PC-9 (cell line): ENCODE measurements around the gene SLC26A2. TPM values are rescaled to one million over a fixed set of nuclear protein-coding genes. Genes with fewer than 3 reads are reported as not detected.
A peak's percentile ranks its signal among the peaks of the same experiment; 100 is the strongest.

Experiments
- BruUV-seq: library from RNA; stranded (reverse); fragments of 400-500 nt; replicated peaks from 2 replicates; lab custom pipeline; 2021; lab: Mats Ljungman, UMichigan
- CTCF ChIA-PET: fragments of 300-600 bp; sonication (Branson Sonifier 250); formaldehyde crosslinking; loops from one replicate; lab custom pipeline; 2022; ENCODE audit warnings: antibody characterized with exemption; lab: Charles Lee
- POLR2A ChIA-PET: fragments of 300-600 bp; sonication (Branson Sonifier 250); formaldehyde crosslinking; loops from one replicate; lab custom pipeline; 2022; ENCODE audit warnings: antibody characterized with exemption; ENCODE audit not compliant: unreplicated experiment; lab: Charles Lee
- DNase-seq, 2 experiments: peaks; one replicate each; pipeline versions ENCODE4 v3.0.0 to v3.0.0-alpha.2; 2015 to 2022; ENCODE audit warnings: mixed read lengths in 1 of 2
- H2AFZ ChIP-seq: fragments of 200-600 bp; sonication (generic); 2 replicates; pipeline ENCODE4 v1.8.1; 2017; ENCODE audit warnings: antibody characterized with exemption
- H3F3A ChIP-seq: fragments of 200-600 bp; sonication (generic); 2 replicates; pipeline ENCODE4 v1.8.1; 2017; ENCODE audit warnings: antibody characterized with exemption, mild to moderate bottlenecking, low read depth; ENCODE audit not compliant: insufficient read depth
- H3K27ac ChIP-seq: fragments of 200-600 bp; sonication (generic); 2 replicates; pipeline ENCODE4 v1.6.1; 2016; ENCODE audit warnings: mixed run types
- H3K27me3 ChIP-seq: fragments of 200-600 bp; sonication (generic); 2 replicates; pipeline ENCODE4 v1.6.1; 2016; ENCODE audit warnings: low read depth, mixed run types; ENCODE audit not compliant: insufficient read depth
- H3K36me3 ChIP-seq: fragments of 200-600 bp; sonication (generic); 2 replicates; pipeline ENCODE4 v1.6.1; 2016; ENCODE audit warnings: low read depth, mixed run types
- H3K4me1 ChIP-seq: fragments of 200-600 bp; sonication (generic); replicated peaks from 2 replicates; pipeline ENCODE4 v1.6.1; 2016; ENCODE audit warnings: mixed run types; ENCODE audit not compliant: insufficient read depth
- H3K4me2 ChIP-seq: fragments of 200-600 bp; sonication (generic); 2 replicates; pipeline ENCODE4 v1.6.1; 2017; ENCODE audit warnings: mixed run types
- H3K4me3 ChIP-seq: fragments of 200-600 bp; sonication (generic); 2 replicates; pipeline ENCODE4 v1.6.1; 2016; ENCODE audit warnings: mixed run types
- H3K79me2 ChIP-seq: fragments of 200-600 bp; sonication (generic); 2 replicates; pipeline ENCODE4 v1.6.1; 2017; ENCODE audit warnings: low read depth, mixed run types
- H3K9me2 ChIP-seq: fragments of 200-600 bp; sonication (generic); 2 replicates; pipeline ENCODE4 v1.8.1; 2017; ENCODE audit warnings: mild to moderate bottlenecking; ENCODE audit not compliant: insufficient read depth
- H3K9me3 ChIP-seq: fragments of 200-600 bp; sonication (generic); 2 replicates; pipeline ENCODE4 v1.8.1; 2016; ENCODE audit warnings: low read depth; ENCODE audit not compliant: insufficient read depth
- H4K20me1 ChIP-seq: fragments of 200-600 bp; sonication (generic); 2 replicates; pipeline ENCODE4 v1.8.1; 2017; ENCODE audit not compliant: insufficient read depth
- EZH2 ChIP-seq: fragments of 200-600 bp; sonication (generic); IDR thresholded peaks from 2 replicates; pipeline ENCODE4 v1.8.0; 2017; ENCODE audit warnings: antibody characterized with exemption, low read depth
- intact Hi-C: fragments of 100-400 bp; cut with micrococcal nuclease; formaldehyde crosslinking; loops from one replicate; pipeline ENCODE4 v1.10.0; 2022; ENCODE audit not compliant: unreplicated experiment
- total RNA-seq: library from RNA; stranded (reverse); gene quantifications from 2 replicates; pipeline ENCODE4 v1.2.3, GENCODE V29; 2021
- TF ChIP-seq, protein P1 (sequence below): fragments of 200-600 bp; sonication (generic); conservative IDR thresholded peaks from 2 replicates; pipeline ENCODE4 v1.6.1; 2017; ENCODE audit warnings: mixed run types, antibody characterized with exemption, mild to moderate bottlenecking, moderate library complexity

SLC26A2 gene
- total RNA-seq, 1 experiment from 2014 or later: 13.5 TPM

DNA sequence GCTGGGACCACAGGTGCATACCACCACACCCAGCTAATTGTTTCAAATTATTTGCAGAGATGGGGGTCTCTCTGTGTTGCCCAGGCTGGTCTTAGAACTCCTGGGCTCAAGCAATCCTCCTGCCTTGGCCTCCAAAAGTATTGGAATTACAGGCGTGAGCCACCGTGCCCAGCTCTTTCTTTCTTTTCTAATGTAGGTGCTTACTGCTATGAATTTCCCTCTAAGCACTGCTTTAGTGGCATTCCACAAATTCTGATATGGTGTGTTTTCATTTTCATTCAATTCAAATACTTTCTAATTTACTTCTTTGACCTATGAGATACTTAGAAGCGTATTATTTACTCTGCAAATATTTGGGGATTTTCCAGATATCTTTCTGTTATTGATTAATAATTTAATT is 54.9 kb downstream of the SLC26A2 start:
- Histone ChIP-seq H3F3A (peaks cover 41% of the 10 kb centered on the region), H4K20me1 (no peaks in the 10 kb centered on the region), H3K9me2 (no peaks in the 10 kb centered on the region), H3K27ac (no peak overlapping the region), H3K79me2 (peaks cover 6% of the 10 kb centered on the region; the same call in 1 of the 2 replicates), H3K4me1 (peaks cover 33% of the 10 kb centered on the region), H2AFZ (no peak overlapping the region), H3K4me2 (no peak overlapping the region), H3K4me3 (no peak overlapping the region), H3K27me3 (no peaks in the 10 kb centered on the region), H3K9me3 (peaks cover 12% of the 10 kb centered on the region), H3K36me3 (peaks cover 76% of the 10 kb centered on the region)
- POLR2A ChIA-PET: no interaction called here
- CTCF ChIA-PET: no interaction called here
- BruUV-seq: no TSS peak
- TF ChIP-seq, protein P1, sequence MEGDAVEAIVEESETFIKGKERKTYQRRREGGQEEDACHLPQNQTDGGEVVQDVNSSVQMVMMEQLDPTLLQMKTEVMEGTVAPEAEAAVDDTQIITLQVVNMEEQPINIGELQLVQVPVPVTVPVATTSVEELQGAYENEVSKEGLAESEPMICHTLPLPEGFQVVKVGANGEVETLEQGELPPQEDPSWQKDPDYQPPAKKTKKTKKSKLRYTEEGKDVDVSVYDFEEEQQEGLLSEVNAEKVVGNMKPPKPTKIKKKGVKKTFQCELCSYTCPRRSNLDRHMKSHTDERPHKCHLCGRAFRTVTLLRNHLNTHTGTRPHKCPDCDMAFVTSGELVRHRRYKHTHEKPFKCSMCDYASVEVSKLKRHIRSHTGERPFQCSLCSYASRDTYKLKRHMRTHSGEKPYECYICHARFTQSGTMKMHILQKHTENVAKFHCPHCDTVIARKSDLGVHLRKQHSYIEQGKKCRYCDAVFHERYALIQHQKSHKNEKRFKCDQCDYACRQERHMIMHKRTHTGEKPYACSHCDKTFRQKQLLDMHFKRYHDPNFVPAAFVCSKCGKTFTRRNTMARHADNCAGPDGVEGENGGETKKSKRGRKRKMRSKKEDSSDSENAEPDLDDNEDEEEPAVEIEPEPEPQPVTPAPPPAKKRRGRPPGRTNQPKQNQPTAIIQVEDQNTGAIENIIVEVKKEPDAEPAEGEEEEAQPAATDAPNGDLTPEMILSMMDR: no peak
- no peak for TF ChIP-seq EZH2
- intact Hi-C loops: no loop called here
- no peak for DNase-seq

DNA sequence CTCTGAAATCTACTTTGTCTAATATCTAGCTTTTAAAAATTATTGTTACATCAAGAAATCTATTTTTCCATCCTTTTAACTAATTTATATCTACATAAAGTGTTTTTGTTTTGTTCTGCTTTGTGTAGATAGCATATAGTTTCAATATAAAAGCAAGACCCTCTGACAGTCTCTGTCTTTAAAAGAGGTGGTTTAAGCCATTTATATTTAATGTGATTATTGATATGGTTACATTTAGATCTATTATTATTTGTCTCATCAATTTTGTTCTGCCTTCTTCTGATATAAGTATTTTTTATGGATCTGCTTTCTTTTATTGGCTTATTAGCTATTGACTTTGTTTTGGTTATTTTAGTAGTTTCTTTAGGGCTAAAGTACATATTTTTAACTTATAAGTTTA is 56.0 kb downstream of the SLC26A2 start:
- TF ChIP-seq EZH2: no peak
- TF ChIP-seq, protein P1: no peak
- no peak overlapping the region for H3K4me3 ChIP-seq
- H2AFZ ChIP-seq: no peak overlapping the region
- peaks cover 12% of the 10 kb centered on the region for H3K9me3 ChIP-seq
- H3K4me2 ChIP-seq: no peak overlapping the region
- intact Hi-C loops: no loop called here
- H3K27ac ChIP-seq: peak overlapping the region; percentile 14
- peaks cover 44% of the 10 kb centered on the region for H3K4me1 ChIP-seq
- no peaks in the 10 kb centered on the region for H3K27me3 ChIP-seq
- ChIA-PET CTCF (no interaction called here), POLR2A (interaction anchor here (0.6 kb wide), 1 partner anchor 644 kb away, joined by 44 read pairs; no protein-coding TSS in a partner anchor)
- no peak for DNase-seq
- H3K9me2 ChIP-seq: 0 out of 2 replicates have a peak, but pooled peaks cover 4% of the 10 kb centered on the region
- H3K36me3 ChIP-seq: peaks cover 80% of the 10 kb centered on the region
- no peaks in the 10 kb centered on the region for H4K20me1 ChIP-seq
- no TSS peak for BruUV-seq
- H3F3A ChIP-seq: peaks cover 52% of the 10 kb centered on the region
- H3K79me2 ChIP-seq: peaks cover 9% of the 10 kb centered on the region; the same call in 1 of the 2 replicates

DNA sequence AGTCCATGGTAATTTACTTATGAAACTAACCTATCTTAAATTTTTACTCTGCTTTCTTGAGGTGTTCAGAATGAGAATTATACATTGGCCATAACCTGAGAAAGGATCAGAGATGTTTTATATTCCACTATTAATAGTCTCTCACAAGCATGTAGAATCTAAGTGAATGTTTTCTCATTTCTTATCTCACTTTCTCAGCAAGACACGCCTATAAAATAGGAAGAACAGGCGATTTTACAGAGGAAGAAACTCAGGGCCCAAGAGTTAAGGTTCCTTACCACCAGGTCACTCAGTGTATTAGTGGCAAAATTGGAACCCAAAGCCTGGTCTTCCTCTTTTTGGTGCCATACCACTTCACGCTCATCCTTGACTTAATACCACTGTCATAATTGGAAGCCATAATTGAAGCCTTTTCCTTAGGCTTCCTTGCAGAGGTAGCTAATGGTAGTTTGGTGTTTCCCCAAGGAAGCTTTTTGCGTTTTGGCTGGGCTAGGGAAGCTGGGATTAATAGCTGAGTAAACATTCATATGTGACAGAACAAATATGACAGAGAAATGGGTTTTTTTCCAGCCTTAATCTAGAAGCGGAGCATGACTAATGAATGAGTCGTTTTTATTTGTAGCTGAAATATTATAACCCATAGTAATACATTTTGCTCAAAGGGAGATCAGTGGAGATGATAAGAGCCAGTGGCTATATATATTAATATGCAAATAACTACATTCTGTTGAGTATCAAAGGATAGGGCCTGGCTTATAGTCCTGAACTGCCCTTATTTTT is 56.9 kb downstream of the SLC26A2 start:
- H3K79me2 ChIP-seq: peaks cover 9% of the 10 kb centered on the region; the same call in 1 of the 2 replicates
- BruUV-seq: no TSS peak
- H3K27ac ChIP-seq: peak overlapping the region; percentile 14
- no peaks in the 10 kb centered on the region for H3K27me3 ChIP-seq
- peaks cover 12% of the 10 kb centered on the region for H3K9me3 ChIP-seq
- ChIA-PET CTCF (interaction anchor here (0.6 kb wide), 1 partner anchor 262 kb away, joined by 3 read pairs; no protein-coding TSS in a partner anchor), POLR2A (interaction anchor here (0.7 kb wide), 1 partner anchor 30 kb away, joined by 5 read pairs; no protein-coding TSS in a partner anchor)
- peak in 1 of 2 experiments; percentile 75 for DNase-seq
- H4K20me1 ChIP-seq: no peaks in the 10 kb centered on the region
- no peak overlapping the region for H2AFZ ChIP-seq
- H3F3A ChIP-seq: peaks cover 61% of the 10 kb centered on the region
- H3K4me3 ChIP-seq: no peak overlapping the region
- TF ChIP-seq, protein P1: no peak
- TF ChIP-seq EZH2: no peak
- peak overlapping the region; percentile 15; the same call in 1 of the 2 replicates for H3K4me2 ChIP-seq
- 0 out of 2 replicates have a peak, but pooled peaks cover 4% of the 10 kb centered on the region for H3K9me2 ChIP-seq
- intact Hi-C loops: no loop called here
- peaks cover 53% of the 10 kb centered on the region for H3K4me1 ChIP-seq
- peaks cover 74% of the 10 kb centered on the region for H3K36me3 ChIP-seq
